HEK293 (cell line): Measurements from ENCODE around the gene TBC1D5.

ENCODE experiments used
- ZFP41 ChIP-seq: fragments of 450-650 bp; formaldehyde crosslinking; IDR thresholded peaks from 2 replicates; pipeline ENCODE4 v1.5.1; 2016; ENCODE audit warnings: missing biosample characterization, missing genetic modification characterization, borderline replicate concordance
- ZNF23 ChIP-seq: fragments of 450-650 bp; formaldehyde crosslinking; IDR thresholded peaks from 2 replicates; pipeline ENCODE4 v1.5.1; 2016; ENCODE audit warnings: missing biosample characterization, missing genetic modification characterization, borderline replicate concordance
- ZNF335 ChIP-seq: fragments of 450-650 bp; formaldehyde crosslinking; conservative IDR thresholded peaks from 2 replicates; pipeline ENCODE4 v1.5.1; 2016; ENCODE audit warnings: missing biosample characterization, missing genetic modification characterization
- TF ChIP-seq, protein P1 (sequence below): fragments of 450-650 bp; formaldehyde crosslinking; IDR thresholded peaks from 2 replicates; pipeline ENCODE4 v1.5.1; 2016; ENCODE audit warnings: missing biosample characterization, missing genetic modification characterization

DNA sequence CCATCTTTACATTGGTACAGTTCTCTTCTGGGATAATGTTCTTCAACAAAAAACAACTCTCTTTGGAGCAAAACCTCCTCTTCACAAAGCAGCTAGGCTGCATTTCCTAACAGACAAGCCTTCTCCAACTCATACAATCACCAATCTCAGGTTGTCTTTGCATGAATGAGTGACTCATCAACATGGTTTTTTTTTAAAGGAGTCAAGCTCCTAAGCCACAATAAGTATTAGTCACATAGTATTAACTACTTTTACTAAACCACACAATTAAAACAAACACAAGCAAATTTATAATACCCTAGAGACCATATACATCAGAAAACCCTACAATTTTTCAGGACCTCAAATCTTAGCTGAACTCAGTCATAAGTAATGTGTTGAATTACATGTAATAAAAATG, 137.4 kb downstream of the TBC1D5 start:
- TF ChIP-seq ZNF23 (tag by site-specific recombination) (no peak), ZNF335 (tag by site-specific recombination) (no peak), ZFP41 (tag by site-specific recombination) (no peak)
- TF ChIP-seq, protein P1, sequence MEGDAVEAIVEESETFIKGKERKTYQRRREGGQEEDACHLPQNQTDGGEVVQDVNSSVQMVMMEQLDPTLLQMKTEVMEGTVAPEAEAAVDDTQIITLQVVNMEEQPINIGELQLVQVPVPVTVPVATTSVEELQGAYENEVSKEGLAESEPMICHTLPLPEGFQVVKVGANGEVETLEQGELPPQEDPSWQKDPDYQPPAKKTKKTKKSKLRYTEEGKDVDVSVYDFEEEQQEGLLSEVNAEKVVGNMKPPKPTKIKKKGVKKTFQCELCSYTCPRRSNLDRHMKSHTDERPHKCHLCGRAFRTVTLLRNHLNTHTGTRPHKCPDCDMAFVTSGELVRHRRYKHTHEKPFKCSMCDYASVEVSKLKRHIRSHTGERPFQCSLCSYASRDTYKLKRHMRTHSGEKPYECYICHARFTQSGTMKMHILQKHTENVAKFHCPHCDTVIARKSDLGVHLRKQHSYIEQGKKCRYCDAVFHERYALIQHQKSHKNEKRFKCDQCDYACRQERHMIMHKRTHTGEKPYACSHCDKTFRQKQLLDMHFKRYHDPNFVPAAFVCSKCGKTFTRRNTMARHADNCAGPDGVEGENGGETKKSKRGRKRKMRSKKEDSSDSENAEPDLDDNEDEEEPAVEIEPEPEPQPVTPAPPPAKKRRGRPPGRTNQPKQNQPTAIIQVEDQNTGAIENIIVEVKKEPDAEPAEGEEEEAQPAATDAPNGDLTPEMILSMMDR (tag by site-specific recombination) = no peak
